Sigmoid colon (tissue), 3 donors: ENCODE data around the gene TRAM1L1.

ENCODE experiments used
- CTCF ChIP-seq, 4 experiments: fragments of 450-650 bp in 3 of 4; fragments of 200-600 bp in 1 of 4; IDR thresholded peaks; one replicate each; pipeline ENCODE4 v1.5.1; 2016 to 2019; ENCODE audit warnings: antibody characterized with exemption in 4 of 4, mild to moderate bottlenecking in 3 of 4, moderate library complexity in 2 of 4
- POLR2A ChIP-seq, 2 donors: fragments of 450-650 bp; IDR thresholded peaks; one replicate each; pipeline ENCODE4 v1.6.1; 2016; ENCODE audit warnings: antibody characterized with exemption in 2 of 2, mild to moderate bottlenecking in 2 of 2, moderate library complexity in 2 of 2

GRCh38 chr4:117077760-117078159 lies 7.6 kb downstream of the TRAM1L1 start:
- TF ChIP-seq POLR2A (IDR thresholded peaks at IDR 0.05) (no peak), CTCF (IDR thresholded peaks at IDR 0.05) (no peak)
